Omental fat pad (tissue), 4 donors: ENCODE measurements around the gene ARL17B. TPM values are rescaled to one million over a fixed set of nuclear protein-coding genes. Genes with fewer than 3 reads are reported as not detected.
"Not testable (repeated sequence)": the region's sequence is repeated elsewhere in the genome, so short reads cannot be mapped to it uniquely, and the experiment has no call there.

Experiments
- ATAC-seq: fragments of 150-250 bp; one replicate; pipeline ENCODE4 v1.9.1; 2016; ENCODE audit warnings: mild to moderate bottlenecking, moderate library complexity; ENCODE audit not compliant: low FRiP score
- DNase-seq: peaks from one replicate; pipeline ENCODE4 v3.0.0-alpha.2; 2019; ENCODE audit warnings: low spot score
- small RNA-seq: library from RNA; depleted of rRNA; stranded (forward); fragments of <200 nt; gene quantifications from one replicate; pipeline ENCODE3, GENCODE V24; 2016
- total RNA-seq, 4 donors: library from RNA; depleted of rRNA; stranded (reverse); fragments of >200 nt; gene quantifications; one replicate each; pipeline ENCODE4 v1.1.0, GENCODE V29; 2016

The ARL17B gene
- total RNA-seq, 4 donors from 2014 or later: 7.0 to 19.4 (median 10.7) TPM

GRCh38 chr17:46249153-46249552, 112.4 kb downstream of the ARL17B start:
- not testable (repeated sequence) for DNase-seq, ATAC-seq

GRCh38 chr17:46244949-46245768, 116.4 kb downstream of the ARL17B start:
- DNase-seq, ATAC-seq: not testable (repeated sequence)

- not testable (repeated sequence) for ATAC-seq, DNase-seq
These were observed 117.1 kb downstream of the ARL17B start for GRCh38 chr17:46244339-46244913.

DNA sequence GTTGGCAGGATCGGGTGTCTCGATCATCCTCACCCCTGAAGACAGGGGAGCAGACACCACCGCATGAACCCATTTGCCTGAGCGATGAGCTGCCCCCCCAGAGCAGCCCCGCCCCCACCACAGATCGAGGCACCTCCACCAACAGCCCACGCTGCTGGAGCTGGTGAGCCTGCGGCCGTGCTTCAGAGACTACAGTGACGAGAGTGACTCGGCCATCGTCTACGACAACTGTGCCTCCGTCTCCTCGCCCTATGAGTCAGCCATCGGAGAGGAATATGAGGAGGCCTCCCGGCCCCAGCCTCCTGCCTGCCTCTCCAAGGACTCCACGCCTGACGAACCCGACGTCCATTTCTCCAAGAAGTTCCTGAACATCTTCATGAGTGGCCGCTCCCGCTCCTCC, 117.6 kb downstream of the ARL17B start:
- ATAC-seq, DNase-seq: not testable (repeated sequence)

DNA sequence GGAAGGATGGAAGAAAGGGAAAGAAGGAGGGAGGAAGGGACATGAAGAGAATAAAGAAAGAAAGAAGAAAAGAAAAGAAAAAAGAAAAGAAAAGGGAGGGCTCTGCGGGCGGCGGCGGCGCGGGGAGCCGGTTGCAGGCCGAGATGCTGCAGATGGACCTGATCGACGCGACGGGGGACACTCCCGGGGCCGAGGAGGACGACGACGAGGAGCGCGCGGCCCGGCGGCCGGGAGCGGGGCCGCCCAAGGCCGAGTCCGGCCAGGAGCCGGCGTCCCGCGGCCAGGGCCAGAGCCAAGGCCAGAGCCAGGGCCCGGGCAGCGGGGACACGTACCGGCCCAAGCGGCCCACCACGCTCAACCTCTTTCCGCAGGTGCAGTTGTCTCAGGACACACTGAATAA, 118.1 kb downstream of the ARL17B start:
- not testable (repeated sequence) for DNase-seq
- ATAC-seq: peak; percentile 32

- not testable (repeated sequence) for DNase-seq, ATAC-seq
These were observed 130.2 kb downstream of the ARL17B start for GRCh38 chr17:46231359-46231758.

DNA sequence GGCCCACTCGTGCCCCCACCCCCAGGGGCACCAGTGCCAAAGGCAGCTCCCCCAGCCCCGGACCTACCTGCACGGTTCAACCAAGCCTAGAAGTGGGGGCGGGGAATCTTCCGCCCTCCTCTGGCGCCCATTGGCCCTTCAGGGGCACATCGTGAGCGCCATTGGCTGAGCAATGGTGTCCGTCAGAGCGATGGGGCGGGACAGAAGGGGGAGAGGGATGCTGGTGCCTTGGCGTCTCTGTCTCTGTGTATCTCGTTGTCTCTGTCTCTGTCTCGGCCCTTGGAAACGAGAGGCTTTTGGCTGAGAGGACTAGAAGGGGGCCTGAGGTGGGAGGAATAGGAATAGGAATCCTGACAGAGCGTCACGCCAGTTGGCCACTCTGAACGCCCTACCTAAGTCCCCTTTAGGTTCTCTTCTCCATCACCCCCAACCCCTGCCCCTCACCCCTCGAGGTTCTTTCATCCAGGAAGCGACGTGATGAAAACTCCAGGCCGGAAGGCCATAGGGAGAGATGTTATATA, 136.2 kb downstream of the ARL17B start:
- ATAC-seq: peak; percentile 99
- peak; percentile 79 for DNase-seq

DNA sequence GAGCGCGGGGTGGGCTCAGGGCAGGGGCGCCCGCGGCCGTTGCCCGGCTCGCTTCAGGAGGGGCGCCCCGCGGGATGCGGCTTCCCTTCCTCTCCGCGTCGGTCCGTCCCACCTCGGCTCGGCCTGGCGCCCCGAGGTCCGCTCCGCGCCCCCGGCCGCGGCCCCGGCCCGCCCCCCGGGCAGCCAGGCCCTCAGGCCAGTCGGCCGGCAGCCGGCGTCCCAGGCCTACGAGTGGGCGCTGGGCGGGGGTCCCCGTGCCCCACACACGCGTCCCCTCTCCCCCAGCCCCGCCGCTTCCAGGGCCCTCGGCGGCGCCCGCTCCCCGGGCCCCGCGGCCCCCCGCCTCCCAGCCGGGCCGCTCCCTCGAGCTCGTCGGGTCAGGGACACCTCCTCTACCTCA, 136.7 kb downstream of the ARL17B start:
- DNase-seq: not testable (repeated sequence)
- peak; percentile 63 for ATAC-seq

Small RNAs within 50 kb of the gene (small RNA-seq; reads per million reads assigned to genes)
- not detected for gene RN7SL656P

Other genes with a start within 250 kb of the ARL17B start
- 100 to 1,000 TPM in 1 of 4 donors, 10 to 100 TPM in 3; 48.9 to 109 (median 57.4) TPM for gene KANSL1, start 168.3 kb downstream of the ARL17B start, total RNA-seq
- 1 to 10 TPM; 1.6 to 4.2 (median 2.2) TPM for gene LRRC37A, start 66.6 kb downstream of the ARL17B start, total RNA-seq
- 10 to 100 TPM in 2 of 4 donors, 1 to 10 TPM in 2; 7.7 to 18.3 (median 11.4) TPM for gene LRRC37A2, start 150.7 kb upstream of the ARL17B start, total RNA-seq
- 10 to 100 TPM in 1 of 4 donors, 1 to 10 TPM in 3; 5.3 to 15.3 (median 9.6) TPM for gene ARL17A, start 217.9 kb upstream of the ARL17B start, total RNA-seq
- gene NSF, start 228.9 kb upstream of the ARL17B start, total RNA-seq: 10 to 100 TPM; 19.9 to 23.8 (median 21.8) TPM